Measurements from ENCODE around the gene CD164L2.
A peak's percentile ranks its signal among the peaks of the same experiment; 100 is the strongest.

Gene CD164L2

GRCh38 chr1:27335506-27336422, 47.4 kb downstream of the CD164L2 start:
- no peak overlapping the region for H3K9ac ChIP-seq (ENCODE audit: low read length)
- no peak overlapping the region for H3K4ac ChIP-seq (ENCODE audit: low read depth, low read length)
- no peak overlapping the region for H3K23ac ChIP-seq (ENCODE audit: low read length)
- no peak overlapping the region for H3K18ac ChIP-seq (ENCODE audit: low read length)
- H2BK15ac ChIP-seq (replicated peaks; ENCODE audit: low read depth): no peak overlapping the region
- H2BK120ac ChIP-seq (ENCODE audit: low read depth, low read length): no peak overlapping the region
- H2AK5ac ChIP-seq (ENCODE audit: low read length): no peak overlapping the region
- H3K4me1 ChIP-seq (ENCODE audit: control insufficient read depth, low read depth, low read length): peaks cover 2% of the 10 kb centered on the region
- no peak overlapping the region for H3K27ac ChIP-seq (ENCODE audit: low read depth, low read length)
- no peaks in the 10 kb centered on the region for H3K79me1 ChIP-seq (ENCODE audit: low read length)
- H3K56ac ChIP-seq (ENCODE audit: low read length): no peak overlapping the region
- DNase-seq: no peak
- H2BK5ac ChIP-seq (ENCODE audit: low read length): no peak overlapping the region
- H4K8ac ChIP-seq (ENCODE audit: low read depth, low read length): no peak overlapping the region
- H3K4me3 ChIP-seq (ENCODE audit: low read length): no peak overlapping the region
- no peaks in the 10 kb centered on the region for H3K79me2 ChIP-seq (ENCODE audit: control insufficient read depth, insufficient read depth, low read length)
- H3K4me2 ChIP-seq (ENCODE audit: low read length): no peak overlapping the region
- no CpG with 5 or more reads among the region's 17 CpGs for WGBS (ENCODE audit: extremely low coverage, insufficient coverage, low lambda C conversion rate)
- no peak overlapping the region for H4K5ac ChIP-seq (ENCODE audit: low read length)
- H3K36me3 ChIP-seq (ENCODE audit: control insufficient read depth, insufficient read depth, low read length): peaks cover 5% of the 10 kb centered on the region
- H3K27me3 ChIP-seq (ENCODE audit: insufficient read depth, low read length, poor library complexity): no peaks in the 10 kb centered on the region

- Histone ChIP-seq H2BK120ac (ENCODE audit: low read depth, low read length) (no peak overlapping the region), H3K4me3 (ENCODE audit: low read length) (no peak overlapping the region), H2BK5ac (ENCODE audit: low read length) (no peak overlapping the region), H3K56ac (ENCODE audit: low read length) (no peak overlapping the region), H3K9ac (ENCODE audit: low read length) (no peak overlapping the region), H3K23ac (ENCODE audit: low read length) (no peak overlapping the region), H4K5ac (ENCODE audit: low read length) (no peak overlapping the region), H3K18ac (ENCODE audit: low read length) (no peak overlapping the region), H2AK5ac (ENCODE audit: low read length) (no peak overlapping the region), H3K27me3 (ENCODE audit: insufficient read depth, low read length, poor library complexity) (no peaks in the 10 kb centered on the region), H4K8ac (ENCODE audit: low read depth, low read length) (no peak overlapping the region), H3K79me1 (ENCODE audit: low read length) (peaks cover 1% of the 10 kb centered on the region), H3K4me1 (ENCODE audit: control insufficient read depth, low read depth, low read length) (no peaks in the 10 kb centered on the region), H3K27ac (ENCODE audit: low read depth, low read length) (no peak overlapping the region), H2BK15ac (replicated peaks; ENCODE audit: low read depth) (no peak overlapping the region), H3K36me3 (ENCODE audit: control insufficient read depth, insufficient read depth, low read length) (peaks cover 5% of the 10 kb centered on the region), H3K4me2 (ENCODE audit: low read length) (no peak overlapping the region), H3K4ac (ENCODE audit: low read depth, low read length) (no peak overlapping the region), H3K79me2 (ENCODE audit: control insufficient read depth, insufficient read depth, low read length) (peaks cover 1% of the 10 kb centered on the region)
- WGBS (ENCODE audit: extremely low coverage, insufficient coverage, low lambda C conversion rate): no CpG with 5 or more reads among the region's 17 CpGs
- no peak for DNase-seq
These were observed 49.3 kb downstream of the CD164L2 start for GRCh38 chr1:27333717-27334279.

- Histone ChIP-seq H2BK120ac (ENCODE audit: low read depth, low read length) (no peak overlapping the region), H2AK5ac (ENCODE audit: low read length) (no peak overlapping the region), H3K4me3 (ENCODE audit: low read length) (no peak overlapping the region), H3K56ac (ENCODE audit: low read length) (no peak overlapping the region), H3K4me2 (ENCODE audit: low read length) (no peak overlapping the region), H3K9ac (ENCODE audit: low read length) (no peak overlapping the region), H3K79me2 (ENCODE audit: control insufficient read depth, insufficient read depth, low read length) (peaks cover 8% of the 10 kb centered on the region), H3K18ac (ENCODE audit: low read length) (no peak overlapping the region), H2BK5ac (ENCODE audit: low read length) (no peak overlapping the region), H3K4me1 (ENCODE audit: control insufficient read depth, low read depth, low read length) (no peaks in the 10 kb centered on the region), H4K8ac (ENCODE audit: low read depth, low read length) (no peak overlapping the region), H4K5ac (ENCODE audit: low read length) (no peak overlapping the region), H3K27me3 (ENCODE audit: insufficient read depth, low read length, poor library complexity) (no peaks in the 10 kb centered on the region), H3K4ac (ENCODE audit: low read depth, low read length) (no peak overlapping the region), H3K79me1 (ENCODE audit: low read length) (peaks cover 8% of the 10 kb centered on the region), H2BK15ac (replicated peaks; ENCODE audit: low read depth) (no peak overlapping the region), H3K23ac (ENCODE audit: low read length) (no peak overlapping the region), H3K27ac (ENCODE audit: low read depth, low read length) (no peak overlapping the region), H3K36me3 (ENCODE audit: control insufficient read depth, insufficient read depth, low read length) (peaks cover 7% of the 10 kb centered on the region)
- DNase-seq: peak; percentile 67
- WGBS (ENCODE audit: extremely low coverage, insufficient coverage, low lambda C conversion rate): no CpG with 5 or more reads among the region's 11 CpGs
These were observed 50.4 kb downstream of the CD164L2 start for GRCh38 chr1:27332536-27333281.

- peaks cover 9% of the 10 kb centered on the region for H3K79me1 ChIP-seq (ENCODE audit: low read length)
- no peak overlapping the region for H2BK15ac ChIP-seq (replicated peaks; ENCODE audit: low read depth)
- H3K4me3 ChIP-seq (ENCODE audit: low read length): no peak overlapping the region
- no peak overlapping the region for H2BK5ac ChIP-seq (ENCODE audit: low read length)
- H3K4me2 ChIP-seq (ENCODE audit: low read length): no peak overlapping the region
- no peak overlapping the region for H4K8ac ChIP-seq (ENCODE audit: low read depth, low read length)
- H3K9ac ChIP-seq (ENCODE audit: low read length): no peak overlapping the region
- WGBS (ENCODE audit: extremely low coverage, insufficient coverage, low lambda C conversion rate): no CpG with 5 or more reads among the region's 5 CpGs
- H3K23ac ChIP-seq (ENCODE audit: low read length): no peak overlapping the region
- no peak overlapping the region for H4K5ac ChIP-seq (ENCODE audit: low read length)
- no peak for DNase-seq
- no peak overlapping the region for H2BK120ac ChIP-seq (ENCODE audit: low read depth, low read length)
- H2AK5ac ChIP-seq (ENCODE audit: low read length): no peak overlapping the region
- H3K4me1 ChIP-seq (ENCODE audit: control insufficient read depth, low read depth, low read length): no peaks in the 10 kb centered on the region
- H3K56ac ChIP-seq (ENCODE audit: low read length): no peak overlapping the region
- no peak overlapping the region for H3K18ac ChIP-seq (ENCODE audit: low read length)
- H3K27me3 ChIP-seq (ENCODE audit: insufficient read depth, low read length, poor library complexity): no peaks in the 10 kb centered on the region
- H3K36me3 ChIP-seq (ENCODE audit: control insufficient read depth, insufficient read depth, low read length): peaks cover 7% of the 10 kb centered on the region
- peaks cover 10% of the 10 kb centered on the region for H3K79me2 ChIP-seq (ENCODE audit: control insufficient read depth, insufficient read depth, low read length)
- no peak overlapping the region for H3K4ac ChIP-seq (ENCODE audit: low read depth, low read length)
- no peak overlapping the region for H3K27ac ChIP-seq (ENCODE audit: low read depth, low read length)
These were observed 51.2 kb downstream of the CD164L2 start for GRCh38 chr1:27331922-27332321.

- Histone ChIP-seq H3K79me1 (ENCODE audit: low read length) (peaks cover 14% of the 10 kb centered on the region), H3K4me3 (ENCODE audit: low read length) (no peak overlapping the region), H3K4me1 (ENCODE audit: control insufficient read depth, low read depth, low read length) (no peaks in the 10 kb centered on the region), H3K9ac (ENCODE audit: low read length) (no peak overlapping the region), H2BK120ac (ENCODE audit: low read depth, low read length) (no peak overlapping the region), H2AK5ac (ENCODE audit: low read length) (no peak overlapping the region), H3K36me3 (ENCODE audit: control insufficient read depth, insufficient read depth, low read length) (peaks cover 7% of the 10 kb centered on the region), H4K5ac (ENCODE audit: low read length) (no peak overlapping the region), H3K27me3 (ENCODE audit: insufficient read depth, low read length, poor library complexity) (no peaks in the 10 kb centered on the region), H2BK5ac (ENCODE audit: low read length) (no peak overlapping the region), H3K18ac (ENCODE audit: low read length) (no peak overlapping the region), H3K79me2 (ENCODE audit: control insufficient read depth, insufficient read depth, low read length) (peaks cover 14% of the 10 kb centered on the region), H3K27ac (ENCODE audit: low read depth, low read length) (no peak overlapping the region), H2BK15ac (replicated peaks; ENCODE audit: low read depth) (no peak overlapping the region), H3K23ac (ENCODE audit: low read length) (no peak overlapping the region), H3K56ac (ENCODE audit: low read length) (no peak overlapping the region), H3K4ac (ENCODE audit: low read depth, low read length) (no peak overlapping the region), H4K8ac (ENCODE audit: low read depth, low read length) (no peak overlapping the region), H3K4me2 (ENCODE audit: low read length) (no peak overlapping the region)
- no peak for DNase-seq
- WGBS (ENCODE audit: extremely low coverage, insufficient coverage, low lambda C conversion rate): no CpG with 5 or more reads among the region's 3 CpGs
These were observed 51.7 kb downstream of the CD164L2 start for GRCh38 chr1:27331426-27331825.

Data from mesendoderm (in vitro differentiated cells).